Spleen (tissue), 7 donors: Measurements from ENCODE around the gene LY86.
A peak's percentile ranks its signal among the peaks of the same experiment; 100 is the strongest.

Experiments
- CTCF ChIP-seq, 11 experiments: fragments of 200-600 bp in 7 of 11; fragments of 450-650 bp in 4 of 11; sonication (generic) in 4 of 11; IDR thresholded peaks in 8 of 11; conservative IDR thresholded peaks in 3 of 11; 1 replicate in 7 of 11; 2 replicates in 4 of 11; pipeline versions ENCODE4 v1.4.0 to v1.8.0; 2016 to 2021; ENCODE audit warnings: antibody characterized with exemption in 11 of 11, inconsistent platforms in 4 of 11, mild to moderate bottlenecking in 1 of 11
- POLR2A ChIP-seq, 3 donors: fragments of 450-650 bp; IDR thresholded peaks; one replicate each; pipeline ENCODE4 v1.5.1; 2017; ENCODE audit warnings: antibody characterized with exemption in 3 of 3, mild to moderate bottlenecking in 1 of 3
- donor health status: DM: no; HTN: no; CAD: no; lungs with moderate emphysema.
- donor health status: DM: no; HTN: no; CAD: no.
- donor health status: DM: no; HTN: no; CAD: no.

GRCh38 chr6:6588924-6589709 lies 597 bp downstream of the LY86 start:
- TF ChIP-seq CTCF (IDR thresholded peaks at IDR 0.05 in 8 of 11, conservative IDR thresholded peaks at IDR 0.05 in 3 of 11) (no peak), POLR2A (IDR thresholded peaks at IDR 0.05) (peak in 1 of 3 donors; percentile 28)
